HG03354 (cell line): ENCODE data around the gene RNF14.

ENCODE experiments used
- ATAC-seq: cut with Tn5 transposase; IDR thresholded peaks from one replicate; pipeline ENCODE4 v1.9.1; 2021; ENCODE audit warnings: mild to moderate bottlenecking; ENCODE audit not compliant: unreplicated experiment, poor library complexity, severe bottlenecking

RNF14 gene

GRCh38 chr5:141969783-141970771 lies 1.2 kb downstream of the RNF14 start:
- peak; percentile 67 for ATAC-seq

- no peak for ATAC-seq
Measured at GRCh38 chr5:141973871-141974595, 5.1 kb downstream of the RNF14 start.

GRCh38 chr5:141976176-141976575 lies 7.3 kb downstream of the RNF14 start:
- no peak for ATAC-seq

- ATAC-seq, result no peak
Measured at GRCh38 chr5:141978389-141978788, 9.5 kb downstream of the RNF14 start.

- ATAC-seq, result no peak
Measured at GRCh38 chr5:141982626-141983025, 13.7 kb downstream of the RNF14 start.

- ATAC-seq, result no peak
Measured at GRCh38 chr5:141986072-141986471, 17.2 kb downstream of the RNF14 start.

- no peak for ATAC-seq
Measured at GRCh38 chr5:141989720-141990119, 20.8 kb downstream of the RNF14 start.

GRCh38 chr5:141992349-141992963 lies 23.6 kb downstream of the RNF14 start:
- ATAC-seq, result peak; percentile 71

- ATAC-seq, result no peak
Measured at GRCh38 chr5:141994511-141995136, 25.7 kb downstream of the RNF14 start.

- no peak for ATAC-seq
Measured at GRCh38 chr5:141995656-141996055, 26.8 kb downstream of the RNF14 start.

GRCh38 chr5:141997358-141997960 lies 28.6 kb downstream of the RNF14 start:
- ATAC-seq, result no peak

GRCh38 chr5:142000173-142000572 lies 31.3 kb downstream of the RNF14 start:
- ATAC-seq, result no peak

GRCh38 chr5:142000704-142001484 lies 32.0 kb downstream of the RNF14 start:
- ATAC-seq, result no peak

- no peak for ATAC-seq
Measured at GRCh38 chr5:142003266-142003800, 34.4 kb downstream of the RNF14 start.

- peak; percentile 52 for ATAC-seq
Measured at GRCh38 chr5:142006363-142007236, 37.7 kb downstream of the RNF14 start.

- no peak for ATAC-seq
Measured at GRCh38 chr5:142007237-142007544, 38.3 kb downstream of the RNF14 start.

- no peak for ATAC-seq
Measured at GRCh38 chr5:142008813-142009212, 39.9 kb downstream of the RNF14 start.

- no peak for ATAC-seq
Measured at GRCh38 chr5:142009886-142010285, 41.0 kb downstream of the RNF14 start.
